CD14-positive monocyte (primary cell): Measurements from ENCODE around the gene GULP1. TPM values are rescaled to one million over a fixed set of nuclear protein-coding genes. Genes with fewer than 3 reads are reported as not detected.
"Not testable (repeated sequence)": the region's sequence is repeated elsewhere in the genome, so short reads cannot be mapped to it uniquely, and the experiment has no call there.

Experiments
- DNase-seq, 3 donors: peaks; one replicate each; pipeline ENCODE4 v3.0.0-alpha.2; 2011 to 2022
- H2AFZ ChIP-seq: 2 replicates; pipeline ENCODE4 v1.6.0; 2012; ENCODE audit warnings: mild to moderate bottlenecking, low read depth, low read length, inconsistent platforms; ENCODE audit not compliant: insufficient read depth, poor library complexity, severe bottlenecking
- H3K27ac ChIP-seq, 2 donors: 1 replicate in 1 of 2; 2 replicates in 1 of 2; pipeline ENCODE4 v1.5.1; 2012 to 2013; ENCODE audit warnings: low read length in 2 of 2, control low read depth in 1 of 2, inconsistent platforms in 1 of 2, low read depth in 1 of 2, mild to moderate bottlenecking in 1 of 2
- H3K27me3 ChIP-seq, 2 donors: one replicate each; pipeline versions ENCODE4 v1.6.0 to v1.6.1; 2011 to 2013; ENCODE audit warnings: low read length in 2 of 2; ENCODE audit not compliant: control insufficient read depth in 2 of 2, insufficient read depth in 2 of 2
- H3K36me3 ChIP-seq, 2 donors: replicated peaks in 1 of 2; 1 replicate in 1 of 2; 2 replicates in 1 of 2; pipeline versions ENCODE4 v1.5.1 to v1.6.1; 2012 to 2013; ENCODE audit warnings: low read length in 2 of 2, control low read depth in 1 of 2, inconsistent platforms in 1 of 2, mild to moderate bottlenecking in 1 of 2; ENCODE audit not compliant: insufficient read depth in 2 of 2, control insufficient read depth in 1 of 2
- H3K4me1 ChIP-seq, 2 donors: 1 replicate in 1 of 2; 2 replicates in 1 of 2; pipeline versions ENCODE4 v1.5.1 to v1.6.1; 2012 to 2013; ENCODE audit warnings: low read length in 2 of 2, control low read depth in 1 of 2, inconsistent platforms in 1 of 2, mild to moderate bottlenecking in 1 of 2, moderate library complexity in 1 of 2; ENCODE audit not compliant: insufficient read depth in 2 of 2, control insufficient read depth in 1 of 2
- H3K4me2 ChIP-seq: replicated peaks from 2 replicates; pipeline ENCODE3; 2012; ENCODE audit warnings: low read length, moderate library complexity, mild to moderate bottlenecking; ENCODE audit not compliant: poor library complexity, severe bottlenecking; ENCODE audit errors: extremely low read depth
- H3K4me3 ChIP-seq, 3 experiments: fragments of 200-600 bp in 1 of 3; sonication (generic) in 1 of 3; replicated peaks in 1 of 3; 1 replicate in 2 of 3; 2 replicates in 1 of 3; pipeline ENCODE4 v1.5.1; 2011 to 2013; ENCODE audit warnings: low read length in 3 of 3, mild to moderate bottlenecking in 3 of 3, control low read depth in 2 of 3, low read depth in 2 of 3, inconsistent platforms in 1 of 3, moderate library complexity in 1 of 3
- H3K79me2 ChIP-seq: 2 replicates; pipeline ENCODE4 v1.6.0; 2012; ENCODE audit warnings: mild to moderate bottlenecking, control low read depth, inconsistent platforms, low read length, moderate library complexity; ENCODE audit not compliant: insufficient read depth
- H3K9ac ChIP-seq: 2 replicates; pipeline ENCODE4 v1.6.0; 2017; ENCODE audit warnings: low read length, mild to moderate bottlenecking; ENCODE audit not compliant: insufficient read depth, poor library complexity, severe bottlenecking
- H3K9me3 ChIP-seq, 2 donors: replicated peaks in 1 of 2; 1 replicate in 1 of 2; 2 replicates in 1 of 2; pipeline versions ENCODE4 v1.5.1 to v1.6.1; 2012 to 2013; ENCODE audit warnings: low read length in 2 of 2, control low read depth in 1 of 2; ENCODE audit not compliant: control insufficient read depth in 1 of 2, insufficient read depth in 1 of 2
- H4K20me1 ChIP-seq: 2 replicates; pipeline ENCODE4 v1.6.0; 2012; ENCODE audit warnings: mild to moderate bottlenecking, low read length, control low read depth, moderate library complexity; ENCODE audit not compliant: insufficient read depth
- H3K27ac Mint-ChIP-seq, 7 donors: one replicate each; pipeline ENCODE4 v1.8.0; 2020; ENCODE audit warnings: mild to moderate bottlenecking in 7 of 7, mixed read lengths in 7 of 7, moderate library complexity in 6 of 7, inconsistent platforms in 2 of 7
- H3K27me3 Mint-ChIP-seq, 3 donors: one replicate each; pipeline ENCODE4 v1.8.0; 2021 to 2022; ENCODE audit warnings: low read depth in 3 of 3, mild to moderate bottlenecking in 3 of 3, mixed read lengths in 3 of 3, moderate library complexity in 3 of 3, inconsistent platforms in 1 of 3
- H3K36me3 Mint-ChIP-seq, 2 donors: one replicate each; pipeline ENCODE4 v1.8.0; 2020; ENCODE audit warnings: mixed read lengths in 2 of 2, inconsistent platforms in 1 of 2, mild to moderate bottlenecking in 1 of 2
- H3K4me1 Mint-ChIP-seq: one replicate; pipeline ENCODE4 v1.8.0; 2020; ENCODE audit warnings: mild to moderate bottlenecking, mixed read lengths
- H3K4me3 Mint-ChIP-seq, 2 donors: one replicate each; pipeline ENCODE4 v1.8.0; 2020; ENCODE audit warnings: mild to moderate bottlenecking in 2 of 2, mixed read lengths in 2 of 2, moderate library complexity in 1 of 2
- H3K9me3 Mint-ChIP-seq, 7 donors: one replicate each; pipeline ENCODE4 v1.8.0; 2020 to 2022; ENCODE audit warnings: mixed read lengths in 7 of 7, mild to moderate bottlenecking in 6 of 7, moderate library complexity in 6 of 7, inconsistent platforms in 2 of 7
- WGBS: methylation state at CpG from one replicate; pipeline ENCODE4 v1.1.5; 2013; ENCODE audit warnings: missing lambda C conversion rate; ENCODE audit not compliant: insufficient coverage; 5-methylcytosine and 5-hydroxymethylcytosine counted together
- intact Hi-C, 2 donors: fragments of 100-400 bp; cut with micrococcal nuclease; formaldehyde crosslinking; loops; one replicate each; pipeline versions ENCODE4 v1.15.0 to v1.15.1; 2023
- polyA plus RNA-seq, 3 donors: library from polyadenylated mRNA; depleted of rRNA in 1 of 3; unstranded in 2 of 3; stranded (reverse) in 1 of 3; fragments of 300-500 nt in 2 of 3; fragments of >200 nt in 1 of 3; fragmentation: Illumina TruSeq in 2 of 3; gene quantifications; 1 replicate in 2 of 3; 2 replicates in 1 of 3; pipeline ENCODE4 v1.2.3, GENCODE V29; 2012 to 2021
- TF ChIP-seq, protein P1 (sequence below): fragments of 200-600 bp; IDR thresholded peaks from one replicate; pipeline ENCODE4 v1.8.0; 2022; ENCODE audit warnings: antibody characterized with exemption, mild to moderate bottlenecking

Gene GULP1
- polyA plus RNA-seq, 3 donors, result not detected

DNA sequence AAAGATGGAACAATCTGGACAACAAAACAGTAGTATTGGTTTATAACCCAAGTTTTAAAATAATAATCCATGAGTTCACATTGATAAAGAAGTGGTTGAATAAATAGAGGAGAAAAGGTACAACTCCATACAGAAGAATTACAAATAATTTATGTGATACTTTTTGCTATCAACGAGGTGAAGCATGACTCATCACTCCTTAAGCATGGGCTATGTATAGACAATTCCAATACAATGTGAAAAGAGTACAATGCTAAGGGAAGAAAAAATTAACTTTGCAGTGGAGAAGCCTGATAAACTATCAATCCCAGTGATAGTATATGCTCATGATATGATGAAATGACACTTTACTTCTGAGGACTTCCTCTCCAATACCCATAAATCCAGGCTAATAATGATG, 312.9 kb downstream of the GULP1 start:
- no peak overlapping the region for H3K4me3 ChIP-seq
- no peaks in the 10 kb centered on the region for H3K79me2 ChIP-seq
- WGBS, result no CpG with 5 or more reads among the region's 1 CpG
- Mint-ChIP-seq H3K9me3 (peaks cover 3 to 11% (median 4%) of the 10 kb centered on the region in 7 donors), H3K27me3 (no peaks in the 10 kb centered on the region), H3K36me3 (no peaks in the 10 kb centered on the region), H3K4me3 (no peak overlapping the region), H3K4me1 (no peaks in the 10 kb centered on the region), H3K27ac (no peak overlapping the region)
- no peak overlapping the region for H3K9ac ChIP-seq
- peaks cover 0 to 12% of the 10 kb centered on the region in 2 donors for H3K9me3 ChIP-seq
- H3K36me3 ChIP-seq, result no peaks in the 10 kb centered on the region
- DNase-seq, result no peak
- H2AFZ ChIP-seq, result no peak overlapping the region
- no peaks in the 10 kb centered on the region for H3K4me1 ChIP-seq
- no peak overlapping the region for H3K27ac ChIP-seq
- H3K4me2 ChIP-seq, result no peak overlapping the region
- H4K20me1 ChIP-seq, result no peaks in the 10 kb centered on the region
- TF ChIP-seq, protein P1, sequence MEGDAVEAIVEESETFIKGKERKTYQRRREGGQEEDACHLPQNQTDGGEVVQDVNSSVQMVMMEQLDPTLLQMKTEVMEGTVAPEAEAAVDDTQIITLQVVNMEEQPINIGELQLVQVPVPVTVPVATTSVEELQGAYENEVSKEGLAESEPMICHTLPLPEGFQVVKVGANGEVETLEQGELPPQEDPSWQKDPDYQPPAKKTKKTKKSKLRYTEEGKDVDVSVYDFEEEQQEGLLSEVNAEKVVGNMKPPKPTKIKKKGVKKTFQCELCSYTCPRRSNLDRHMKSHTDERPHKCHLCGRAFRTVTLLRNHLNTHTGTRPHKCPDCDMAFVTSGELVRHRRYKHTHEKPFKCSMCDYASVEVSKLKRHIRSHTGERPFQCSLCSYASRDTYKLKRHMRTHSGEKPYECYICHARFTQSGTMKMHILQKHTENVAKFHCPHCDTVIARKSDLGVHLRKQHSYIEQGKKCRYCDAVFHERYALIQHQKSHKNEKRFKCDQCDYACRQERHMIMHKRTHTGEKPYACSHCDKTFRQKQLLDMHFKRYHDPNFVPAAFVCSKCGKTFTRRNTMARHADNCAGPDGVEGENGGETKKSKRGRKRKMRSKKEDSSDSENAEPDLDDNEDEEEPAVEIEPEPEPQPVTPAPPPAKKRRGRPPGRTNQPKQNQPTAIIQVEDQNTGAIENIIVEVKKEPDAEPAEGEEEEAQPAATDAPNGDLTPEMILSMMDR, result no peak
- intact Hi-C loops, result no loop called here
- H3K27me3 ChIP-seq, result no peaks in the 10 kb centered on the region

DNA sequence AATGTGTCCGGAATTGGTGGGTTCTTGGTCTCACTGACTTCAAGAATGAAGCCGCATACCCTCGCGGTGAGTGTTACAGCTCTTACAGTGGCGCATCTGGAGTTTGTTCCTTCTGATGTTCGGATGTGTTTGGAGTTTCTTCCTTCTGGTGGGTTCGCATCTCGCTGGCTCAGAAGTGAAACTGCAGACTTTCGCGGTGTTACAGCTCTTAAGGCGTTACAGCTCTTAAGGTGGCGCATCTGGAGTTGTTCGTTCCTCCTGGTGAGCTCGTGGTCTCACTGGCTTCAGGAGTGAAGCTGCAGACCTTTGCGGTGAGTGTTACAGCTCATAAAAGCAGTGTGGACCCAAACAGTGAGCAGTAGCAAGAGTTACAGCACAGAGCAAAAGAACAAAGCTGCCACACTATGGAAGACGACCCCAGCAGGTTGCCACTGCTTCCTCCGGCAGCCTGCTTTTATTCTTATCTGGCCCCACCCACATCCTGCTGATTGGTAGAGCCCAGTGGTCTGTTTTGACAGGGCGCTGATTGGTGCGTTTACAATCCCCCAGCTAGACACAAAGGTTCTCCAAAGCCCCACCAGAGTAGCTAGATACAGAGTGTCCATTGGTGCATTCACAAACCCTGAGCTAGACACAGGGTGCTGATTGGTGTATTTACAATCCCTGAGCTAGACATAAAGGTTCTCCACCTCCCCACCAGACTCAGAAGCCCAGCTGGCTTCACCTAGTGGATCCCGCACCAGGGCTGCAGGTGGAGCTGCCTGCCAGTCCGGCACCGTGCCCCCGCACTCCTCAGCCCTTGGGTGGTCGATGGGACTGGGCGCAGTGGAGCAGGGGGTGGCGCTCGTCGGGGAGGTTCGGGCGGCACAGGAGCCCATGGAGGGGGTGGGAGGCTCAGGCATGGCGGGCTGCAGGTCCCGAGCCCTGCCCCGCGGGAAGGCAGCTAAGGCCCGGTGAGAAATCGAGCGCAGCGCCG, 314.2 kb downstream of the GULP1 start:
- H3K9ac ChIP-seq, H3K4me2 ChIP-seq, H3K27me3 Mint-ChIP-seq, H3K4me1 ChIP-seq, intact Hi-C loops, H3K27ac ChIP-seq, H2AFZ ChIP-seq, H3K4me1 Mint-ChIP-seq, H3K27ac Mint-ChIP-seq, DNase-seq, H3K79me2 ChIP-seq, H3K36me3 ChIP-seq, H3K27me3 ChIP-seq, H3K4me3 ChIP-seq, H3K36me3 Mint-ChIP-seq, H4K20me1 ChIP-seq: not testable (repeated sequence)
- H3K4me3 Mint-ChIP-seq, result peak overlapping the region in 1 of 2 donors; percentile 54
- H3K9me3 Mint-ChIP-seq, result peaks cover 3 to 11% (median 4%) of the 10 kb centered on the region in 7 donors
- H3K9me3 ChIP-seq, result peaks cover 0 to 12% of the 10 kb centered on the region in 2 donors
- 92% methylated on average over 31 of the region's 39 CpGs for WGBS

DNA sequence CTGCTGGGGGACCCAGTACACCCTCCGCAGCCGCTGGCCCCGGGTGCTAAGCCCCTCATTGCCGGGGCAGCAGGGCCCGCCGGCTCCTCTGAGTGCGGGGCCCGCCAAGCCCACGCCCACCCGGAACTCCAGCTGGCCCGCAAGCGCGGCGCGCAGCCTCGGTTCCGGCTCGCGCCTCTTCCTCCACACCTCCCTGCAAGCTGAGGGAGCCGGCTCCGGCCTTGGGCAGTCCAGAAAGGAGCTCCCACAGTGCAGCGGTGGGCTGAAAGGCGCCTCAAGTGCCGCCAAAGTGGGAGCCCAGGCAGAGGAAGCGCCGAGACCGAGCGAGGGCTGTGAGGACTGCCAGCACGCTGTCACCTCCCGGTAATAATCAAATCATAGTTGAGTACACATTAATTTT, 314.9 kb downstream of the GULP1 start:
- H3K27me3 ChIP-seq, H3K4me3 Mint-ChIP-seq, H3K4me1 ChIP-seq, H3K36me3 ChIP-seq, intact Hi-C loops, H3K4me2 ChIP-seq, H3K9ac ChIP-seq, H2AFZ ChIP-seq, DNase-seq, H3K27ac Mint-ChIP-seq, H3K4me3 ChIP-seq, H3K79me2 ChIP-seq, H4K20me1 ChIP-seq, H3K4me1 Mint-ChIP-seq, H3K27ac ChIP-seq, H3K27me3 Mint-ChIP-seq, H3K36me3 Mint-ChIP-seq: not testable (repeated sequence)
- peaks cover 3 to 15% (median 4%) of the 10 kb centered on the region in 7 donors for H3K9me3 Mint-ChIP-seq
- 88% methylated on average over 20 of the region's 30 CpGs for WGBS
- H3K9me3 ChIP-seq, result peaks cover 0 to 12% of the 10 kb centered on the region in 2 donors
